NB4 (cell line): ENCODE measurements around the gene ENAM.

Experiments
- CTCF ChIP-seq: IDR thresholded peaks from one replicate; pipeline ENCODE4 v1.5.1; 2012; ENCODE audit warnings: low read depth, low read length
- POLR2A ChIP-seq: IDR thresholded peaks from 2 replicates; pipeline ENCODE4 v1.6.1; 2011; ENCODE audit warnings: mild to moderate bottlenecking; ENCODE audit not compliant: insufficient read length; ENCODE audit errors: extremely low read depth
- TF ChIP-seq, protein P1 (sequence below): IDR thresholded peaks from 2 replicates; pipeline ENCODE4 v1.6.1; 2011; ENCODE audit warnings: low read depth, low read length

- TF ChIP-seq CTCF: no peak
- TF ChIP-seq POLR2A: no peak
- TF ChIP-seq, protein P1, sequence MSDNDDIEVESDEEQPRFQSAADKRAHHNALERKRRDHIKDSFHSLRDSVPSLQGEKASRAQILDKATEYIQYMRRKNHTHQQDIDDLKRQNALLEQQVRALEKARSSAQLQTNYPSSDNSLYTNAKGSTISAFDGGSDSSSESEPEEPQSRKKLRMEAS: no peak
Measured at GRCh38 chr4:70591955-70592582, 36.5 kb upstream of the ENAM start, which contains the start of gene AMBN.
